ENCODE measurements around the gene DNAJC8.
A peak's percentile ranks its signal among the peaks of the same experiment; 100 is the strongest.

DNAJC8 gene

DNA sequence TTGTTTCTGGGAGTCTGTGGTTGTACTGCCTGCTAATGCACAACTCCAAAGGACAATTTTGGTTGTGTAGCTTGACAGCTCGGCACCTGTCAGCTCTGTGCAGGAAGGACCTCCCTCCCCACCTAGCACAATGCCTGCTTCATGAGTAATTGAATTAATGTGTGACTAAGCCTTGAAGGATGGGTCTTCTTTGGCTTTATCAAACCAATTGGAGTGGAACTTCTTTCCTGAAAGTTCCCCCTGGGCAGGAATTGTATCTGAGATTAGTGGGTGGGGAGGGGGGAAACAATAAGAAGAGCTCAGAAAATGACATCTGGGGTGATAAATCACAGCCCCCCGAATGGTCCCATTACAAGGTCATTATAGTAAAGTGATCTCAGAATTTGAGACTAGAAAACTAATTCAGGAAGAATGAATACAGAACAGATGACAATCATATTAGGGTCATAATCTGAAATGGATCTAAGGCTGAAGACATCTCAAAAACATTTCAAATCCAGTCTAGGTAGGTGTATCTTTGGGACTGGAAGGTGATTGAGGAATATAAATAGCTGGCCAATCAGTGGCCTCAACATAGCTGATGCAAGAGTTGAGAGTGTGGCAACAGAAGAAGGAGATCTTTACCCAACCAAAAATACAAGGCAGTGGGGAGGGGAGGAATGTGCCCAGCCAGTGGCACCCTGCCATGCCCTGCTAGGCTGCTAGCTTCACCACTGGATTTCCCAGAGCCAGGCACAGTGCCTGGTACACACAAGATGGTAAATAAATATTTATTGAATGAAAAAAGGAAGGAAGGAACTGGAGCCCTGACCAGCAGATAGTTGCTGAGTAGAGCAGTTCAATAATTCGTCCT, 16.4 kb upstream of the DNAJC8 start:
- Histone ChIP-seq H3K9me3 (ENCODE audit: control insufficient read depth, low read length) (no peaks in the 10 kb centered on the region), H3K9ac (ENCODE audit: low read length) (peak overlapping the region; percentile 73), H3K27me3 (replicated peaks; ENCODE audit: control insufficient read depth, insufficient read depth, low read length) (no peaks in the 10 kb centered on the region), H3K4me1 (ENCODE audit: control insufficient read depth, insufficient read depth, low read length) (peaks cover 49% of the 10 kb centered on the region), H3K4me3 (ENCODE audit: low read length) (peak overlapping the region; percentile 67), H3K36me3 (ENCODE audit: control insufficient read depth, insufficient read depth, low read length, severe bottlenecking) (no peaks in the 10 kb centered on the region)
- peak; percentile 87 for DNase-seq (ENCODE audit: low read depth)

DNA sequence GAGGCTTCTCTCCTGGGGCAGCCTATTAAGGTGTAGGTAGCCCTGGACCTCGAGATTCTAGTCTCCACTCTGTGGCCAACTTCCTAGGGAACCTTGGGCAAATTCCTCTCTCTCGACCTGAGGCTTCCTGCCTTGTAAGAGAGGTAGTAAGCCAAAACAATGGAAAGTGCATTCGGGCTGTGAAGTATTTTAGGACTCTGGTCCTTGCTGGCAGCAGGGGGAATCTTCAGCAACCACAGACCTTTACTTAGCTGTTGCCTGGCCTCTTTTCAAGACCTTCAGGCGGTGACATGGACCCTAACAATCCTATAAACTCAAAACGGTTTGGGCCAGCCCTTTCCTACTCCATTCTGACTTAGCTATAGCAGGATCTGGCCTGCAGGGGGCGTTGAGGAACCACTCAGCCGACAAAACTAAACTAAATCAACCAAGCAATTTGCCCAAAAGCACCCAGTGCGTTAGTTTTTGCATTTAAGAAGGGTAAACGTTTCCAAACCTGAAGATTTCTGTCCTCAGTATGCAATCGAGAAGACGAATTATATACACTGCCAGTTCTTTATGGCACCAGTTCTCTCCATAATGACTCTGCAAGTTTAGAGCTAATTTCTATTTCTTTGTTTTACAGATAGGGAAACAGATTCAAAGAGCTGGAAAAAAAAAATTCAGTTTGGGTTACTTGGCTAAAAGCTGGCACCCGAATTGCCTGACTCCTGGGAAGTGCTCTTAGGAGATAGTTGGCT, 15.6 kb upstream of the DNAJC8 start:
- H3K4me3 ChIP-seq (ENCODE audit: low read length): peak overlapping the region; percentile 67
- peak; percentile 94 for DNase-seq (ENCODE audit: low read depth)

DNA sequence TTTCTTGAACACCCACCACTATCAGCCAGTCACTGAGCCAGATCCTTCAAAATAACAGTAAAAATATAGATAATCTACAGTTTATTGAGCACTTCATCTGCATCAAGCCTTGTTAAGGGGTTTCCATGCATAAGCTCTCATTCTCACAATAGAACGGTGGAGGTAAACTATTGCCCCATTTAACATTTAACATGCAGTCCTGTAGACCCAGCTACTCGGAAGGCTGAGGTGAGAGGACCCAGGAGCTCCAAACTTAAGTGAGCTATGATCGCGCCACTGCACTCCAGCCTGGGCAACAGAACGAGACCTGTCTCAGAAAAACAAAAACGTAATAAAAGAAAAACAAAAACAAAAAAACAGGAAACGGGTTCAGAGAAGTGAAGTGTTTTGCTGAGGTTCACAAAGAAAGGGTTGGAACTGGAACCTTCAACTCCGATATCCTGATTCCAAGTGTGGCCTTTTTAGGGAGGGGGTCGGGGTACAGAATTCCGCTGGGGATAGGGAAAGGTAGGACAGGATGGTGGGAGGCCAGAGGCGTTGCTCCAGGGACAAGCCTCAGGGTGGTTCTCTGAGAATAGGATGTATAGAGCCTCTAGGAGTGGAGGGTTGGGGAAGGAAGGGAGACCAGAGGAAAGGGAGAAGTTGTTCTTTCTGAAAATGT, 14.9 kb upstream of the DNAJC8 start:
- H3K9me3 ChIP-seq (ENCODE audit: control insufficient read depth, low read length): no peaks in the 10 kb centered on the region
- H3K36me3 ChIP-seq (ENCODE audit: control insufficient read depth, insufficient read depth, low read length, severe bottlenecking): no peaks in the 10 kb centered on the region
- peak overlapping the region; percentile 73 for H3K9ac ChIP-seq (ENCODE audit: low read length)
- peak overlapping the region; percentile 56 for H3K4me3 ChIP-seq (ENCODE audit: low read length)
- no peaks in the 10 kb centered on the region for H3K27me3 ChIP-seq (replicated peaks; ENCODE audit: control insufficient read depth, insufficient read depth, low read length)
- H3K4me1 ChIP-seq (ENCODE audit: control insufficient read depth, insufficient read depth, low read length): peaks cover 49% of the 10 kb centered on the region
- DNase-seq (ENCODE audit: low read depth): no peak

More for the DNA sequence above, 15.6 kb upstream of the DNAJC8 start:
- H3K9ac ChIP-seq (ENCODE audit: low read length): peak overlapping the region; percentile 73
- H3K9me3 ChIP-seq (ENCODE audit: control insufficient read depth, low read length): no peaks in the 10 kb centered on the region
- no peaks in the 10 kb centered on the region for H3K27me3 ChIP-seq (replicated peaks; ENCODE audit: control insufficient read depth, insufficient read depth, low read length)
- H3K36me3 ChIP-seq (ENCODE audit: control insufficient read depth, insufficient read depth, low read length, severe bottlenecking): no peaks in the 10 kb centered on the region
- peaks cover 49% of the 10 kb centered on the region for H3K4me1 ChIP-seq (ENCODE audit: control insufficient read depth, insufficient read depth, low read length)

DNA sequence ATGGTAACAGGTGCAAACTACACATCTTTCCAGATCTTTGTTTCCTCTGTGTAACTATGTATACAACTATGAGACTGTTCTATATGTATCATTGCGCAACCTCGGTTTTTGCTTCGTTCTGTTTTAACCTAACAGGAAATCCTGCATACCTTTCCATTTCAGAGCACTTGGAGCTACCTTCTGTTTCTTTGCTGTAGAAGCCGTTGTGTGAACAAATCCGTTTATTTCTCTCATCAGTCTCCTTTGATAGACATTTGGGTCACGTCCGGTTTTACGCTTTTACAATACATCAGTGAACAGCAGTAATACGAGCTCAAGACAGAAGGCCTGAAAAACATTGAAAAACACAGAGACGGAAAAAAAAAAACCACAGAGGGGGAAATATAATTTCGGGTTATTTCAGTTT, 13.6 kb upstream of the DNAJC8 start:
- peak; percentile 77 for DNase-seq (ENCODE audit: low read depth)
- Histone ChIP-seq H3K9me3 (ENCODE audit: control insufficient read depth, low read length) (no peaks in the 10 kb centered on the region), H3K27me3 (replicated peaks; ENCODE audit: control insufficient read depth, insufficient read depth, low read length) (no peaks in the 10 kb centered on the region), H3K36me3 (ENCODE audit: control insufficient read depth, insufficient read depth, low read length, severe bottlenecking) (no peaks in the 10 kb centered on the region), H3K9ac (ENCODE audit: low read length) (peak overlapping the region; percentile 85), H3K4me3 (ENCODE audit: low read length) (peak overlapping the region; percentile 84), H3K4me1 (ENCODE audit: control insufficient read depth, insufficient read depth, low read length) (peaks cover 41% of the 10 kb centered on the region)

DNA sequence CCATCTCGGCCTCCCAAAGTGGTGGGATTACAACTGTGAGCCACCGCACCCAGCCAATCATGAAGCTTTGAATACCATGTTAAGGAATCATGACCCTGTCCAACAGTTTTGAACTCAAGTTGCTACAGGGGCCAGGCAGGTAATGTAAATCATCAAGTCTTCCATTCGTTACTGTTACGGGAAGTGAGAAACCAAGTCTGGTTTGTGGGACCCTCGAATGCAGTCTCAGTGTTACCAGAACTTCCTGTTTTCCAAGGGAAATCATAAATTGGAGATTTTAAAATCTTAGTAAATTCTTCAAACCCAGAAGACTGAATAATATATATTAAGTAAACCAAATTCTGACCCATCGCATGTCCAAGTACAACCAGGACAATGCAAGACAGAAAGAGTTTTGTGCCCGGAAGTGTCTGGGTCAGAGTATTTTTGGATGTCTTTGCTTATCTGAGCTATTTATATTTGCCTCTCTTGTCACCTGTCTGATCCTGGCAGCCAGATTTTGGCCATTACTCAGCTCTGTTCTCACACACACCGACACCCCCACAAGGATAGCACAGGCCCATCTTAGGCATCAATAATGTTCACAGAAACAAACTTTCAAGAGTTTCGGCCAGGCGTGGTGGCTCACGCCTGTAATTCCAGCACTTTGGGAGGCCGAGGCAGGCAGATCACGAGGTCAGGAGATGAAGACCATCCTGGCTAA, 11.9 kb upstream of the DNAJC8 start:
- Histone ChIP-seq H3K4me1 (ENCODE audit: control insufficient read depth, insufficient read depth, low read length) (peaks cover 29% of the 10 kb centered on the region), H3K4me3 (ENCODE audit: low read length) (no peak overlapping the region)

DNA sequence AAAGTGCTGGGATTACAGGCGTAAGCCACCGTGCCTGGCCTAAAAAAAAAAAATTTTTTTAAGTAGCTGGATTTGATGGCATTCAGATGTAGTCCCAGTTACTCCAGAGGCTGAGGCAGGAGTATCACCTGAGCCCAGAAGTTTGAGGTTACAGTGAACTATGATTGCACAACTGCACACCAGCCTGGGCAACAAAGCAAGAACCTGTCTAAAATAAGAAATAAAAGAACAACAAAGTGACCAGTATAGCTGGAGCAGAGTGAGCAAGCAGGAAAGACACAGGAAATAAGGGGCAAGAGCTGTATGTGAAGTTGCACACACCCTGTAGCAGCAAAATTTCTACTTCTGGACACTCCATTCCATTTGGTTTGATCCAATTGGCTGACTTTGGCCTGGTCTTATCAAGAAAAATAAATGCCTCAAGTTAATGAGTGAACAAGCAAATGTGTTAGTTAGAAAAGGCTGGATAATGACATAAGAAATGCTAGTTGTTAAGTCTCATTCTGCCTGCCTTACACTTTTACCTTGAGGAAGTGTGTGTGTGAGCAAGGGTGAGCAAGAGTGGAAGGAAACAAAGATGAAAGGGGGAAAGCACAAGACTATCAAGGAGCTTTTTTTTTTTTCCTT, 11.0 kb upstream of the DNAJC8 start:
- Histone ChIP-seq H3K9ac (ENCODE audit: low read length) (no peak overlapping the region), H3K36me3 (ENCODE audit: control insufficient read depth, insufficient read depth, low read length, severe bottlenecking) (no peaks in the 10 kb centered on the region), H3K4me3 (ENCODE audit: low read length) (no peak overlapping the region), H3K27me3 (replicated peaks; ENCODE audit: control insufficient read depth, insufficient read depth, low read length) (no peaks in the 10 kb centered on the region), H3K9me3 (ENCODE audit: control insufficient read depth, low read length) (no peaks in the 10 kb centered on the region), H3K4me1 (ENCODE audit: control insufficient read depth, insufficient read depth, low read length) (peaks cover 20% of the 10 kb centered on the region)
- DNase-seq (ENCODE audit: low read depth): no peak

More for the DNA sequence above, 11.9 kb upstream of the DNAJC8 start:
- Histone ChIP-seq H3K9ac (ENCODE audit: low read length) (no peak overlapping the region), H3K9me3 (ENCODE audit: control insufficient read depth, low read length) (no peaks in the 10 kb centered on the region), H3K36me3 (ENCODE audit: control insufficient read depth, insufficient read depth, low read length, severe bottlenecking) (no peaks in the 10 kb centered on the region), H3K27me3 (replicated peaks; ENCODE audit: control insufficient read depth, insufficient read depth, low read length) (no peaks in the 10 kb centered on the region)
- no peak for DNase-seq (ENCODE audit: low read depth)

DNA sequence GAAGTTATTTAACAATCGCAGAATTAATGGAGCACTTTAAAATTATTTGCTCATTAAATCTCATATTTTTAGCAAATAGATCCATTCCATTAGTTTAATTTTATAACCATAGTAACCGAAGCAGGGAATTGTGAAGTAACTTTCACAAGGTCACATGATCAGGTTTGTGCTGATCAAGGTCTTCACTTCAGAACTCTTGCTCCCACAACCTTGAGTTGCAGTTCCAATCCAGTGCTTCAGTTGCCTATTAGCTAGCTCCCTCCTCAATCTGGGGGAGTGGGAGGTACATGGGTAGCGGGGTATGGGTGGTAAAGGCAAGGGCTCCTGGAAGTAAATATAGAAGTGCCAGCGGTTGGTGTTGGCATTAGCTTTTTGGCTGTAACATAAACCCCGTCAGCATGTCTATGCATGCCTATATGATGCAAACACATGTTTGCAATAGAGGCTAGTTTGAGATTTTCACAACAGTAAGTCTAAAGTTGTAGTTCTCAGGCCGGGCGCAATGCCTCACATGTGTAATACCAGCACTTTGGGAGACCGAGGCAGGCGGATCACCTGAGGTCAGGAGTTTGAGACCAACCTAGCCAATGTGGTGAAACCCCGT, 8.9 kb upstream of the DNAJC8 start:
- Histone ChIP-seq H3K27me3 (replicated peaks; ENCODE audit: control insufficient read depth, insufficient read depth, low read length) (no peaks in the 10 kb centered on the region), H3K36me3 (ENCODE audit: control insufficient read depth, insufficient read depth, low read length, severe bottlenecking) (no peaks in the 10 kb centered on the region), H3K9ac (ENCODE audit: low read length) (no peak overlapping the region), H3K9me3 (ENCODE audit: control insufficient read depth, low read length) (no peaks in the 10 kb centered on the region), H3K4me1 (ENCODE audit: control insufficient read depth, insufficient read depth, low read length) (peaks cover 14% of the 10 kb centered on the region), H3K4me3 (ENCODE audit: low read length) (no peak overlapping the region)
- DNase-seq (ENCODE audit: low read depth): no peak

DNA sequence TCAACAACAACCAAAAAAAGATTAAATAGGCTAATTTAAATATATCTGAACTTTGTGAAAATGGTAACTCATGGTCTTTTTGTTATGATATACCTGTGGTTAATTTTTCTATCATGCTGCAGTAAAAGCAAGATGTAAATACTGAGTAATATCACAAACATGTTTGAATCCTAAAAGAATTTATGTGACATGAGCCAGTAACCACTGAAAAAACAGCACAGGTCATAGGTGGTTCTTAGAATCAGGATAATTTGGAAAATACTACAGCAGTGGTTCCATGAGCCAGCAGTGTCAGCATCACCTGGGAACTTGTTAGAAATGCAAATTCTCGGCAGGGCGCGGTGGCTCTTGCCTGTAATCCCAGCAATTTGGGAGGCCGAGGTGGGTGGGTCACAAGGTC, 7.2 kb upstream of the DNAJC8 start:
- Histone ChIP-seq H3K9me3 (ENCODE audit: control insufficient read depth, low read length) (no peaks in the 10 kb centered on the region), H3K4me3 (ENCODE audit: low read length) (no peak overlapping the region), H3K4me1 (ENCODE audit: control insufficient read depth, insufficient read depth, low read length) (peaks cover 11% of the 10 kb centered on the region), H3K36me3 (ENCODE audit: control insufficient read depth, insufficient read depth, low read length, severe bottlenecking) (no peaks in the 10 kb centered on the region), H3K9ac (ENCODE audit: low read length) (no peak overlapping the region), H3K27me3 (replicated peaks; ENCODE audit: control insufficient read depth, insufficient read depth, low read length) (no peaks in the 10 kb centered on the region)
- DNase-seq (ENCODE audit: low read depth): no peak

DNA sequence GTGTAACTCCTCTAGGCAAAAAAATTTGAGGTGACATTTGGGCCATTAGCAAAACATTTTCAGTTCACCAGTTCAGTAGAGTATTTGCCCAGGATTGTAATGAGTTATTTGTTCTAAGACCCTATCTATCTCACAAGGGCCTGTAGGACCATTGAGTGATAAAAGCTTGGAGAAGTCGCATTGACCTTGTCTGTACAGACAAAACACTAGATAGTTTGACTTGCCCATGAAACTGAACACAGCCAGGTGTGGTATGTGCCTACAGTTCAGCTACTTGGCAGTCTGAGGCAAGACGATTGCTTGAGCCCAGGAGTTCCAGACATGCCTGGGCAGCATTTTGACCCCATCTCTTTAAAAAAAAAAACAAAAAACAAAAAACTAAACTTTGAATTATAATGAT, 6.2 kb upstream of the DNAJC8 start:
- H3K27me3 ChIP-seq (replicated peaks; ENCODE audit: control insufficient read depth, insufficient read depth, low read length): no peaks in the 10 kb centered on the region
- H3K9ac ChIP-seq (ENCODE audit: low read length): no peak overlapping the region
- H3K36me3 ChIP-seq (ENCODE audit: control insufficient read depth, insufficient read depth, low read length, severe bottlenecking): no peaks in the 10 kb centered on the region
- no peak for DNase-seq (ENCODE audit: low read depth)
- H3K9me3 ChIP-seq (ENCODE audit: control insufficient read depth, low read length): no peaks in the 10 kb centered on the region
- no peak overlapping the region for H3K4me3 ChIP-seq (ENCODE audit: low read length)
- H3K4me1 ChIP-seq (ENCODE audit: control insufficient read depth, insufficient read depth, low read length): peaks cover 11% of the 10 kb centered on the region

DNA sequence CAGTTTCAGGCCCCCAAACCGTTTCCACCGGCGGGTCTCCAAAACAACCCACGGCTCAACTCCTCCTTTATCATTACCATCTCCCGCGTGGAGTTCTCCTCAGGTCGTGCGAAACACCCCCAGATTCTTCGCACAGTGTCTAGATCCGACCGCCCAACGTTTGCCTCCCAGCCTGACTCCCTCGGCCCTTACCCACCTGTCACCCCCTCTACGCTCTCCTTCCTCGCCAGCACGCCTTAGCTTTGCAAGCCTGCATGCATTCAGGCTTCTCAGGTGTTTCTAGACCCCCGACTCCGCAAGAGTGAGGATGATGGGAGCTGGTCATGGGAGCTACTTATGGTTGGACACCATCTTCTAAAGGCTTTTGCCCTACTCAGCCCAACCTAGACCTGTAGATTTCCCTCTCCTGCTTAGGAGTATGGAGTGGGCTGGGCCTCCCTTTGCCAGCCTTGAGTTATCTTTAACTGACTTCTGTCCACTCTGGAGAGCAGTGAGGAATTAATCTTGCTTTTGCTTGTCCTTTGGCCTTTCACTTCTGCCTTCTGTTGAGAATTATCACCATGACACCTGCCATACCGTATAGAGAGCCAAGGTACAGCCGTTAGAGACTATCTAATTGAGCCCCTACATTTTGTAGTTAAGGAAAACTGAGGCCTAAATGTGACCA, 4.0 kb upstream of the DNAJC8 start:
- Histone ChIP-seq H3K9me3 (ENCODE audit: control insufficient read depth, low read length) (no peaks in the 10 kb centered on the region), H3K36me3 (ENCODE audit: control insufficient read depth, insufficient read depth, low read length, severe bottlenecking) (no peaks in the 10 kb centered on the region)
- peak; percentile 22 for DNase-seq (ENCODE audit: low read depth)

More for the DNA sequence above, 4.0 kb upstream of the DNAJC8 start:
- Histone ChIP-seq H3K4me1 (ENCODE audit: control insufficient read depth, insufficient read depth, low read length) (peaks cover 19% of the 10 kb centered on the region), H3K9ac (ENCODE audit: low read length) (peak overlapping the region; percentile 96), H3K4me3 (ENCODE audit: low read length) (peak overlapping the region; percentile 98), H3K27me3 (replicated peaks; ENCODE audit: control insufficient read depth, insufficient read depth, low read length) (no peaks in the 10 kb centered on the region)

All from adipocyte (in vitro differentiated cells).